IMR-90 (cell line): ENCODE measurements around the gene AFM. TPM values are rescaled to one million over a fixed set of nuclear protein-coding genes. Genes with fewer than 3 reads are reported as not detected.

ENCODE experiments used
- ATAC-seq: fragments of 200-7000 bp; cut with Tn5 transposase; 2 replicates; pipeline ENCODE4 v1.9.1; 2020; ENCODE audit warnings: low read depth, mild to moderate bottlenecking, moderate library complexity
- BruUV-seq: library from RNA; stranded (reverse); fragments of 400-500 nt; replicated peaks from 2 replicates; lab custom pipeline; 2021; lab: Mats Ljungman, UMichigan
- CTCF ChIA-PET: fragments of 300-600 bp; formaldehyde crosslinking; extraction: SDS; loops from one replicate; lab custom pipeline; 2021; ENCODE audit warnings: antibody characterized with exemption; lab: Yijun Ruan, JAX
- POLR2A ChIA-PET: fragments of 300-600 bp; sonication (Branson Sonifier 250); formaldehyde crosslinking; loops from one replicate; lab custom pipeline; 2022; ENCODE audit warnings: antibody characterized with exemption; ENCODE audit not compliant: unreplicated experiment; lab: Charles Lee
- DNase-seq: peaks from one replicate; pipeline ENCODE4 v3.0.0; 2013
- H2AFZ ChIP-seq: replicated peaks from 2 replicates; pipeline ENCODE3; 2013; ENCODE audit warnings: low read length, mild to moderate bottlenecking; ENCODE audit not compliant: poor library complexity
- H2AK5ac ChIP-seq: 2 replicates; pipeline ENCODE4 v1.6.1; 2013; ENCODE audit warnings: low read depth, low read length, inconsistent platforms
- H2AK9ac ChIP-seq: replicated peaks from 2 replicates; pipeline ENCODE3; 2013; ENCODE audit warnings: mild to moderate bottlenecking, low read depth, low read length, moderate library complexity; ENCODE audit not compliant: poor library complexity
- H2BK120ac ChIP-seq: 2 replicates; pipeline ENCODE4 v1.6.1; 2013; ENCODE audit warnings: low read depth, low read length, inconsistent platforms
- H2BK15ac ChIP-seq: 3 replicates; pipeline ENCODE4 v1.6.1; 2013; ENCODE audit warnings: low read depth, low read length, inconsistent platforms
- H2BK20ac ChIP-seq: 2 replicates; pipeline ENCODE4 v1.6.1; 2013; ENCODE audit warnings: low read depth, mild to moderate bottlenecking, inconsistent platforms, low read length, moderate library complexity
- H2BK5ac ChIP-seq: 2 replicates; pipeline ENCODE4 v1.6.1; 2013; ENCODE audit warnings: mild to moderate bottlenecking, low read depth, low read length, inconsistent platforms; ENCODE audit not compliant: poor library complexity, severe bottlenecking
- H3K14ac ChIP-seq: replicated peaks from 2 replicates; pipeline ENCODE4 v1.6.1; 2013; ENCODE audit warnings: low read depth, low read length, inconsistent platforms
- H3K18ac ChIP-seq: 2 replicates; pipeline ENCODE4 v1.6.1; 2013; ENCODE audit warnings: low read depth, low read length, control low read depth
- H3K23ac ChIP-seq: 2 replicates; pipeline ENCODE4 v1.6.1; 2013; ENCODE audit warnings: low read depth, low read length, inconsistent platforms
- H3K27ac ChIP-seq: 2 replicates; pipeline ENCODE4 v1.5.1; 2013; ENCODE audit warnings: mild to moderate bottlenecking, control low read depth, low read length; ENCODE audit not compliant: insufficient read depth
- H3K27me3 ChIP-seq: 2 replicates; pipeline ENCODE4 v1.6.1; 2013; ENCODE audit warnings: low read length; ENCODE audit not compliant: control insufficient read depth, insufficient read depth
- H3K36me3 ChIP-seq: 2 replicates; pipeline ENCODE4 v1.6.1; 2013; ENCODE audit warnings: low read length, mixed read lengths; ENCODE audit not compliant: control insufficient read depth, insufficient read depth
- H3K4ac ChIP-seq: 2 replicates; pipeline ENCODE4 v1.6.1; 2013; ENCODE audit warnings: low read depth, low read length, inconsistent platforms
- H3K4me1 ChIP-seq: 2 replicates; pipeline ENCODE4 v1.6.1; 2013; ENCODE audit warnings: low read length, mixed read lengths; ENCODE audit not compliant: control insufficient read depth, insufficient read depth
- H3K4me2 ChIP-seq: 2 replicates; pipeline ENCODE4 v1.6.1; 2013; ENCODE audit warnings: low read depth, mild to moderate bottlenecking, control low read depth, low read length, moderate library complexity
- H3K4me3 ChIP-seq: 2 replicates; pipeline ENCODE4 v1.5.1; 2013; ENCODE audit warnings: low read depth, mild to moderate bottlenecking, control low read depth, low read length, moderate library complexity; ENCODE audit not compliant: insufficient read depth
- H3K56ac ChIP-seq: 2 replicates; pipeline ENCODE4 v1.6.1; 2013; ENCODE audit warnings: low read length, inconsistent platforms; ENCODE audit not compliant: insufficient read depth; ENCODE audit errors: extremely low read depth
- H3K79me1 ChIP-seq, 2 experiments: 2 replicates each; pipeline ENCODE4 v1.6.1; 2013; ENCODE audit warnings: low read length in 2 of 2, inconsistent platforms in 1 of 2, low read depth in 1 of 2
- H3K9ac ChIP-seq: 2 replicates; pipeline ENCODE4 v1.6.1; 2013; ENCODE audit warnings: low read depth, low read length, control low read depth
- H3K9me1 ChIP-seq: 2 replicates; pipeline ENCODE4 v1.6.1; 2013; ENCODE audit warnings: low read length, inconsistent platforms; ENCODE audit not compliant: insufficient read depth
- H3K9me3 ChIP-seq: 2 replicates; pipeline ENCODE4 v1.6.1; 2013; ENCODE audit warnings: low read length; ENCODE audit not compliant: control insufficient read depth, insufficient read depth
- H4K20me1 ChIP-seq: 2 replicates; pipeline ENCODE4 v1.6.1; 2013; ENCODE audit warnings: low read length, inconsistent platforms; ENCODE audit not compliant: insufficient read depth
- H4K5ac ChIP-seq: 2 replicates; pipeline ENCODE4 v1.6.1; 2013; ENCODE audit warnings: mild to moderate bottlenecking, low read depth, low read length, control low read depth
- H4K8ac ChIP-seq, 2 experiments: 2 replicates each; pipeline ENCODE4 v1.6.1; 2013; ENCODE audit warnings: low read depth in 2 of 2, low read length in 2 of 2, control low read depth in 1 of 2, inconsistent platforms in 1 of 2
- H4K91ac ChIP-seq: 2 replicates; pipeline ENCODE4 v1.6.1; 2013; ENCODE audit warnings: low read depth, low read length, inconsistent platforms; ENCODE audit not compliant: insufficient read depth
- CEBPB ChIP-seq: IDR thresholded peaks from 2 replicates; pipeline ENCODE4 v1.6.1; 2012; ENCODE audit warnings: low read depth, low read length, improper control_type of control experiment
- CHD1 ChIP-seq: IDR thresholded peaks from 2 replicates; pipeline ENCODE4 v1.6.1; 2012; ENCODE audit warnings: low read depth, low read length, improper control_type of control experiment
- CTCF ChIP-seq: conservative IDR thresholded peaks from 2 replicates; pipeline ENCODE4 v1.5.1; 2012; ENCODE audit warnings: mild to moderate bottlenecking, low read depth, low read length, improper control_type of control experiment
- MAFK ChIP-seq: IDR thresholded peaks from 2 replicates; pipeline ENCODE4 v1.6.1; 2012; ENCODE audit warnings: low read depth, low read length, improper control_type of control experiment
- MAZ ChIP-seq: IDR thresholded peaks from 2 replicates; pipeline ENCODE4 v1.6.1; 2012; ENCODE audit warnings: low read depth, mild to moderate bottlenecking, low read length, improper control_type of control experiment, moderate library complexity, borderline replicate concordance
- MXI1 ChIP-seq: IDR thresholded peaks from 2 replicates; pipeline ENCODE4 v1.6.1; 2012; ENCODE audit warnings: low read depth, mild to moderate bottlenecking, low read length, moderate library complexity, borderline replicate concordance
- NFE2L2 ChIP-seq: fragments of 150-350 bp; IDR thresholded peaks from 2 replicates; pipeline ENCODE4 v1.6.1; 2016; ENCODE audit warnings: low read depth, mild to moderate bottlenecking, low read length
- POLR2A ChIP-seq: IDR thresholded peaks from 2 replicates; pipeline ENCODE4 v1.6.1; 2012; ENCODE audit warnings: mild to moderate bottlenecking, low read depth, low read length
- RCOR1 ChIP-seq: IDR thresholded peaks from 2 replicates; pipeline ENCODE4 v1.6.1; 2012; ENCODE audit warnings: mild to moderate bottlenecking, low read length, improper control_type of control experiment; ENCODE audit not compliant: insufficient replicate concordance
- RFX5 ChIP-seq: IDR thresholded peaks from 2 replicates; pipeline ENCODE4 v1.8.0; 2012; ENCODE audit warnings: low read depth, mild to moderate bottlenecking, low read length, moderate library complexity
- SMC3 ChIP-seq: fragments of 150-350 bp; IDR thresholded peaks from 2 replicates; pipeline ENCODE4 v1.6.1; 2016; ENCODE audit warnings: low read depth, mild to moderate bottlenecking, antibody characterized with exemption, low read length, moderate library complexity
- WGBS, 2 experiments: methylation state at CpG; one replicate each; pipeline versions ENCODE4 v1.1.5 to v1.1.7; 2013; ENCODE audit warnings: missing lambda C conversion rate in 2 of 2; ENCODE audit not compliant: insufficient read length in 1 of 2; ENCODE audit errors: extremely low coverage in 2 of 2; 5-methylcytosine and 5-hydroxymethylcytosine counted together
- dilution Hi-C: fragments of 300-500 bp; cut with HindIII; formaldehyde crosslinking; loops from one replicate; pipeline ENCODE4 v1.14.3; 2018; ENCODE audit warnings: low sequenced_read_pairs; ENCODE audit not compliant: unreplicated experiment
- in situ Hi-C: fragments of 300-500 bp; cut with MboI; formaldehyde crosslinking; loops from 3 replicates; pipeline ENCODE4 v1.14.3; 2019; ENCODE audit warnings: low sequenced_read_pairs, inconsistent platforms, mixed read lengths
- intact Hi-C: fragments of 100-400 bp; cut with micrococcal nuclease; formaldehyde crosslinking; loops from 2 replicates; pipeline ENCODE4 v1.10.0; 2022
- polyA plus RNA-seq, 3 experiments: library from polyadenylated mRNA; depleted of rRNA; stranded (reverse); fragments of >200 nt; gene quantifications; 2 replicates each; pipeline ENCODE4 v1.2.3, GENCODE V29; 2012; ENCODE audit warnings: low replicate concordance in 1 of 3
- total RNA-seq: library from RNA; depleted of rRNA; stranded (reverse); fragments of >200 nt; gene quantifications from 2 replicates; pipeline ENCODE4 v1.2.3, GENCODE V29; 2012
- TF ChIP-seq, protein P1 (sequence below): fragments of 150-350 bp; IDR thresholded peaks from 2 replicates; pipeline ENCODE4 v1.6.1; 2017; ENCODE audit warnings: mild to moderate bottlenecking, antibody characterized with exemption, low read length, low read depth
- TF ChIP-seq, protein P2 (sequence below): fragments of 150-350 bp; IDR thresholded peaks from 2 replicates; pipeline ENCODE4 v1.6.1; 2016; ENCODE audit warnings: low read depth, mild to moderate bottlenecking, low read length, moderate library complexity, borderline replicate concordance

AFM gene
- total and polyA plus RNA-seq, 2 of the 4 experiments (the other 2 are of a cell fraction), result not detected

GRCh38 chr4:73540826-73541225 lies 59.3 kb downstream of the AFM start:
- no peaks in the 10 kb centered on the region for H3K9me3 ChIP-seq
- H2AK9ac ChIP-seq, result no peak overlapping the region
- intact Hi-C loops (no loop called here), dilution Hi-C loops (no loop called here), in situ Hi-C loops (no loop called here)
- H3K79me1 ChIP-seq, result no peaks in the 10 kb centered on the region
- H3K27me3 ChIP-seq, result peaks cover 5% of the 10 kb centered on the region; the same call in 1 of the 2 replicates
- H2AK5ac ChIP-seq, result no peak overlapping the region
- no peak overlapping the region for H2BK5ac ChIP-seq
- POLR2A ChIA-PET, result no interaction called here
- no peaks in the 10 kb centered on the region for H3K36me3 ChIP-seq
- H3K4ac ChIP-seq, result no peak overlapping the region
- CTCF ChIA-PET, result no interaction called here
- WGBS, 2 experiments, result 90% methylated on average over 2 of the region's 3 CpGs; no CpG with 5 or more reads in 1 of the 2 experiments
- H3K23ac ChIP-seq, result no peak overlapping the region
- no peaks in the 10 kb centered on the region for H4K20me1 ChIP-seq
- ATAC-seq (no peak), DNase-seq (no peak)
- no peaks in the 10 kb centered on the region for H3K9me1 ChIP-seq
- H2BK120ac ChIP-seq, result no peak overlapping the region
- H3K9ac ChIP-seq, result no peak overlapping the region
- H3K27ac ChIP-seq, result no peak overlapping the region
- no peak overlapping the region for H3K56ac ChIP-seq
- H3K4me2 ChIP-seq, result no peak overlapping the region
- TF ChIP-seq RFX5 (no peak), RCOR1 (no peak), MXI1 (no peak), CHD1 (no peak), NFE2L2 (no peak), MAFK (no peak), CEBPB (no peak), CTCF (no peak), SMC3 (no peak), POLR2A (no peak), MAZ (no peak)
- TF ChIP-seq, protein P1, sequence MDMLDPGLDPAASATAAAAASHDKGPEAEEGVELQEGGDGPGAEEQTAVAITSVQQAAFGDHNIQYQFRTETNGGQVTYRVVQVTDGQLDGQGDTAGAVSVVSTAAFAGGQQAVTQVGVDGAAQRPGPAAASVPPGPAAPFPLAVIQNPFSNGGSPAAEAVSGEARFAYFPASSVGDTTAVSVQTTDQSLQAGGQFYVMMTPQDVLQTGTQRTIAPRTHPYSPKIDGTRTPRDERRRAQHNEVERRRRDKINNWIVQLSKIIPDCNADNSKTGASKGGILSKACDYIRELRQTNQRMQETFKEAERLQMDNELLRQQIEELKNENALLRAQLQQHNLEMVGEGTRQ, result no peak
- TF ChIP-seq, protein P2, sequence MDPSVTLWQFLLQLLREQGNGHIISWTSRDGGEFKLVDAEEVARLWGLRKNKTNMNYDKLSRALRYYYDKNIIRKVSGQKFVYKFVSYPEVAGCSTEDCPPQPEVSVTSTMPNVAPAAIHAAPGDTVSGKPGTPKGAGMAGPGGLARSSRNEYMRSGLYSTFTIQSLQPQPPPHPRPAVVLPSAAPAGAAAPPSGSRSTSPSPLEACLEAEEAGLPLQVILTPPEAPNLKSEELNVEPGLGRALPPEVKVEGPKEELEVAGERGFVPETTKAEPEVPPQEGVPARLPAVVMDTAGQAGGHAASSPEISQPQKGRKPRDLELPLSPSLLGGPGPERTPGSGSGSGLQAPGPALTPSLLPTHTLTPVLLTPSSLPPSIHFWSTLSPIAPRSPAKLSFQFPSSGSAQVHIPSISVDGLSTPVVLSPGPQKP, result no peak
- H2AFZ ChIP-seq, result no peak overlapping the region
- no peak overlapping the region for H4K8ac ChIP-seq
- no peak overlapping the region for H4K5ac ChIP-seq
- H3K4me1 ChIP-seq, result no peaks in the 10 kb centered on the region
- H4K91ac ChIP-seq, result no peak overlapping the region
- H2BK15ac ChIP-seq, result no peak overlapping the region
- no peak overlapping the region for H3K4me3 ChIP-seq
- no peak overlapping the region for H3K14ac ChIP-seq
- no peak overlapping the region for H3K18ac ChIP-seq
- H2BK20ac ChIP-seq, result no peak overlapping the region
- BruUV-seq, result no TSS peak
